ENCODE results near the gene DNAH11.

- TF ChIP-seq, protein P1, sequence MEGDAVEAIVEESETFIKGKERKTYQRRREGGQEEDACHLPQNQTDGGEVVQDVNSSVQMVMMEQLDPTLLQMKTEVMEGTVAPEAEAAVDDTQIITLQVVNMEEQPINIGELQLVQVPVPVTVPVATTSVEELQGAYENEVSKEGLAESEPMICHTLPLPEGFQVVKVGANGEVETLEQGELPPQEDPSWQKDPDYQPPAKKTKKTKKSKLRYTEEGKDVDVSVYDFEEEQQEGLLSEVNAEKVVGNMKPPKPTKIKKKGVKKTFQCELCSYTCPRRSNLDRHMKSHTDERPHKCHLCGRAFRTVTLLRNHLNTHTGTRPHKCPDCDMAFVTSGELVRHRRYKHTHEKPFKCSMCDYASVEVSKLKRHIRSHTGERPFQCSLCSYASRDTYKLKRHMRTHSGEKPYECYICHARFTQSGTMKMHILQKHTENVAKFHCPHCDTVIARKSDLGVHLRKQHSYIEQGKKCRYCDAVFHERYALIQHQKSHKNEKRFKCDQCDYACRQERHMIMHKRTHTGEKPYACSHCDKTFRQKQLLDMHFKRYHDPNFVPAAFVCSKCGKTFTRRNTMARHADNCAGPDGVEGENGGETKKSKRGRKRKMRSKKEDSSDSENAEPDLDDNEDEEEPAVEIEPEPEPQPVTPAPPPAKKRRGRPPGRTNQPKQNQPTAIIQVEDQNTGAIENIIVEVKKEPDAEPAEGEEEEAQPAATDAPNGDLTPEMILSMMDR (conservative IDR thresholded peaks at IDR 0.05; ENCODE audit: low read depth, low read length): no peak
- TF ChIP-seq EZH2 (IDR thresholded peaks at IDR 0.05; ENCODE audit: borderline replicate concordance, low read depth, low read length, poor library complexity, severe bottlenecking): no peak
Observed at GRCh38 chr7:21550076-21550475, 7.2 kb downstream of the DNAH11 start.
